Central memory CD8-positive, alpha-beta T cell (primary cell): ENCODE data around the gene TESMIN.

ENCODE experiments used
- ATAC-seq: fragments of 150-1000 bp; cut with Tn5 transposase; replicated peaks from 2 replicates; pipeline ENCODE4 v1.10.0; 2022; ENCODE audit warnings: mild to moderate bottlenecking, moderate FRiP score, moderate number of reproducible peaks; ENCODE audit not compliant: poor library complexity, severe bottlenecking; ENCODE audit errors: extremely low read depth
- DNase-seq, 2 donors: peaks; one replicate each; pipeline ENCODE4 v3.0.0; 2021; ENCODE audit warnings: low spot score in 2 of 2
- H3K27ac Mint-ChIP-seq: one replicate; pipeline ENCODE4 v1.8.0; 2022; ENCODE audit warnings: low read depth, mild to moderate bottlenecking, moderate library complexity, mixed read lengths
- H3K27me3 Mint-ChIP-seq: one replicate; pipeline ENCODE4 v1.8.0; 2022; ENCODE audit warnings: mixed read lengths
- H3K36me3 Mint-ChIP-seq: one replicate; pipeline ENCODE4 v1.8.0; 2022; ENCODE audit warnings: mild to moderate bottlenecking, moderate library complexity, mixed read lengths; ENCODE audit not compliant: insufficient read depth
- H3K4me1 Mint-ChIP-seq: one replicate; pipeline ENCODE4 v1.8.0; 2022; ENCODE audit warnings: mixed read lengths
- H3K4me3 Mint-ChIP-seq: one replicate; pipeline ENCODE4 v1.8.0; 2022; ENCODE audit warnings: mild to moderate bottlenecking, moderate library complexity, mixed read lengths
- H3K9me3 Mint-ChIP-seq: one replicate; pipeline ENCODE4 v1.8.0; 2022; ENCODE audit warnings: mixed read lengths

TESMIN gene

GRCh38 chr11:68692871-68693483 is 58.3 kb downstream of the TESMIN start:
- H3K27ac Mint-ChIP-seq, result no peak overlapping the region
- no peak for ATAC-seq
- H3K9me3 Mint-ChIP-seq, result no peaks in the 10 kb centered on the region
- no peak for DNase-seq
- peaks cover 2% of the 10 kb centered on the region for H3K36me3 Mint-ChIP-seq
- H3K4me1 Mint-ChIP-seq, result peaks cover 17% of the 10 kb centered on the region
- no peak overlapping the region for H3K4me3 Mint-ChIP-seq
- peaks cover 64% of the 10 kb centered on the region for H3K27me3 Mint-ChIP-seq

GRCh38 chr11:68692115-68692514 is 59.2 kb downstream of the TESMIN start:
- Mint-ChIP-seq H3K4me3 (no peak overlapping the region), H3K27ac (no peak overlapping the region), H3K9me3 (no peaks in the 10 kb centered on the region), H3K36me3 (peaks cover 2% of the 10 kb centered on the region), H3K4me1 (peaks cover 17% of the 10 kb centered on the region), H3K27me3 (peaks cover 64% of the 10 kb centered on the region)
- no peak for DNase-seq
- ATAC-seq, result no peak

- no peak for DNase-seq
- Mint-ChIP-seq H3K36me3 (peaks cover 2% of the 10 kb centered on the region), H3K27me3 (peaks cover 65% of the 10 kb centered on the region), H3K4me1 (peaks cover 17% of the 10 kb centered on the region), H3K4me3 (no peak overlapping the region), H3K27ac (peak overlapping the region; percentile 63), H3K9me3 (no peaks in the 10 kb centered on the region)
- no peak for ATAC-seq
These were observed 59.9 kb downstream of the TESMIN start for GRCh38 chr11:68691402-68691784.

GRCh38 chr11:68690671-68691401 is 60.5 kb downstream of the TESMIN start:
- peak in 1 of 2 donors; percentile 11 for DNase-seq
- peaks cover 2% of the 10 kb centered on the region for H3K36me3 Mint-ChIP-seq
- peak overlapping the region; percentile 54 for H3K4me3 Mint-ChIP-seq
- H3K4me1 Mint-ChIP-seq, result peaks cover 17% of the 10 kb centered on the region
- H3K9me3 Mint-ChIP-seq, result no peaks in the 10 kb centered on the region
- peak overlapping the region; percentile 63 for H3K27ac Mint-ChIP-seq
- peak; percentile 86 for ATAC-seq
- peaks cover 65% of the 10 kb centered on the region for H3K27me3 Mint-ChIP-seq

DNA sequence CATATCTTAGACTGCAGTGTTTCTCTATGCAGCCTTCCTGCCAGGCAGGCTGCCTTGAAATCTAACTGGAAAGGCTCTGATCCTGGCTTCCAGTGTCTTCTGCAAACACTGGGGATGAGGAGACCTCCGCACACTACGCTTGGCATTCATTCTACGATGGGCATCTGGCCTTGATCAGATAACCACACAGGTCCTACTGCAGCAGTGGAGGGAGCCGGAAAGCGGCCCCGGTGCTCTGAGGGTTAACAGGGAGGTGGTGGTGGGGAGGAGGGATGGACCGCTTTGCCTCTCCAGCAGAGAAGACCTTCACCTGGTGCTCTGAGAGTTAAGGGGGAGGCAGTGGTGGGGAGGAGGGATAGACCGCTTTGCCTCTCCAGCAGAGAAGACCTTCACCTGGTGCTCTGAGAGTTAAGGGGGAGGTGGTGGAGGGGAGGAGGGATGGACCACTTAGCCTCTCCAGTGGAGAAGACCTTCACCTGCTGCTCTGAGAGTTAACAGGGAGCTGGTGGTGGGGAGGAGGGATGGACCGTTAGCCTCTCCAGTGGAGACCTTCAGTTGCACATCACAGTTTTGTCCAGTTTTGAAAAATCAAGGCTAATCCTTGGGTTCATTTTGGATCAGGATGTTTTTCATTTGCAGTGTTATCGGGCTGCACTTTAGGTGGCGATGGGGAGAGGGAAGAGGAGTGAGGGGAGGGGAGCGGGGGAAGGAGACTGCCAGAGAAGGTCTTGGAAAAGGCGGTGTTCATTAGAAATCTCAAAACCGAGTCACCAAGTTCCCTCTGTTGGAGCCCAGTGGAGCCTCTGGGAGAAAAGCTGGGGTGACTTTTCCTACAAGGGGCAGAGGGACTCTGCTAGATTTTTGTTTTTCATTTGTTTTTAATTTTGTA is 61.3 kb downstream of the TESMIN start:
- Mint-ChIP-seq H3K4me1 (peaks cover 17% of the 10 kb centered on the region), H3K27me3 (peaks cover 64% of the 10 kb centered on the region), H3K9me3 (no peaks in the 10 kb centered on the region), H3K36me3 (peaks cover 2% of the 10 kb centered on the region), H3K27ac (no peak overlapping the region), H3K4me3 (peak overlapping the region; percentile 54)
- ATAC-seq, result no peak
- no peak for DNase-seq

- DNase-seq (no peak), ATAC-seq (no peak)
- Mint-ChIP-seq H3K9me3 (no peaks in the 10 kb centered on the region), H3K27me3 (peaks cover 53% of the 10 kb centered on the region), H3K36me3 (peaks cover 2% of the 10 kb centered on the region), H3K27ac (no peak overlapping the region), H3K4me1 (peaks cover 17% of the 10 kb centered on the region), H3K4me3 (no peak overlapping the region)
These were observed 62.4 kb downstream of the TESMIN start for GRCh38 chr11:68688881-68689280.

- Mint-ChIP-seq H3K4me3 (no peak overlapping the region), H3K27me3 (peaks cover 50% of the 10 kb centered on the region), H3K4me1 (peaks cover 19% of the 10 kb centered on the region), H3K9me3 (no peaks in the 10 kb centered on the region), H3K27ac (no peak overlapping the region), H3K36me3 (peaks cover 2% of the 10 kb centered on the region)
- ATAC-seq, result no peak
- no peak for DNase-seq
These were observed 63.3 kb downstream of the TESMIN start for GRCh38 chr11:68687986-68688385.

- Mint-ChIP-seq H3K36me3 (peaks cover 2% of the 10 kb centered on the region), H3K4me3 (no peak overlapping the region), H3K27me3 (peaks cover 57% of the 10 kb centered on the region), H3K9me3 (no peaks in the 10 kb centered on the region), H3K4me1 (peaks cover 21% of the 10 kb centered on the region), H3K27ac (no peak overlapping the region)
- ATAC-seq (no peak), DNase-seq (no peak)
These were observed 64.0 kb downstream of the TESMIN start for GRCh38 chr11:68687311-68687710.

DNA sequence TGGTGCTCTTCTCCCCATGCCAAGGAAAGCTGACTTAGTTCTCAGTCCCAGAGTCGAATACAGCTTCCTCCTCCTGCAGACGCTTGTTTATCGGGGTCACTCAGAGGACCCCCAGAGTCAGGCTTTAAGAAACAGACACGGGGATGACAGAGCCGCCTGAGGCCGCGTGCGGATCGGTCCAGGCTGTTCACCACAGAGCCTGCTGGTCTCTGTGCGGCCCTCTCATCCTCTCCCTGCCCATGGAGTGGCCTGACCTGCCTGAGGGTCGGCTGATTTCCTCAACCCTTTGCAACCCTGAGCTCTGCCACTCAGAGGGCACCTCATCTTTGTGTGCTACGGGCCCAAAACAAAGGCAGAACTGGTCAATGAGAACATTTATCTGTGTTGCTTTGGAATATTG is 64.8 kb downstream of the TESMIN start:
- Mint-ChIP-seq H3K27me3 (peaks cover 61% of the 10 kb centered on the region), H3K4me1 (peaks cover 20% of the 10 kb centered on the region), H3K36me3 (peaks cover 2% of the 10 kb centered on the region), H3K9me3 (no peaks in the 10 kb centered on the region), H3K4me3 (no peak overlapping the region), H3K27ac (no peak overlapping the region)
- ATAC-seq (no peak), DNase-seq (no peak)

- DNase-seq, result no peak
- Mint-ChIP-seq H3K4me3 (peak overlapping the region; percentile 41), H3K9me3 (no peaks in the 10 kb centered on the region), H3K4me1 (peaks cover 13% of the 10 kb centered on the region), H3K36me3 (no peaks in the 10 kb centered on the region), H3K27ac (no peak overlapping the region), H3K27me3 (peaks cover 55% of the 10 kb centered on the region)
- ATAC-seq, result no peak
These were observed 65.5 kb downstream of the TESMIN start for GRCh38 chr11:68685656-68686380.

DNA sequence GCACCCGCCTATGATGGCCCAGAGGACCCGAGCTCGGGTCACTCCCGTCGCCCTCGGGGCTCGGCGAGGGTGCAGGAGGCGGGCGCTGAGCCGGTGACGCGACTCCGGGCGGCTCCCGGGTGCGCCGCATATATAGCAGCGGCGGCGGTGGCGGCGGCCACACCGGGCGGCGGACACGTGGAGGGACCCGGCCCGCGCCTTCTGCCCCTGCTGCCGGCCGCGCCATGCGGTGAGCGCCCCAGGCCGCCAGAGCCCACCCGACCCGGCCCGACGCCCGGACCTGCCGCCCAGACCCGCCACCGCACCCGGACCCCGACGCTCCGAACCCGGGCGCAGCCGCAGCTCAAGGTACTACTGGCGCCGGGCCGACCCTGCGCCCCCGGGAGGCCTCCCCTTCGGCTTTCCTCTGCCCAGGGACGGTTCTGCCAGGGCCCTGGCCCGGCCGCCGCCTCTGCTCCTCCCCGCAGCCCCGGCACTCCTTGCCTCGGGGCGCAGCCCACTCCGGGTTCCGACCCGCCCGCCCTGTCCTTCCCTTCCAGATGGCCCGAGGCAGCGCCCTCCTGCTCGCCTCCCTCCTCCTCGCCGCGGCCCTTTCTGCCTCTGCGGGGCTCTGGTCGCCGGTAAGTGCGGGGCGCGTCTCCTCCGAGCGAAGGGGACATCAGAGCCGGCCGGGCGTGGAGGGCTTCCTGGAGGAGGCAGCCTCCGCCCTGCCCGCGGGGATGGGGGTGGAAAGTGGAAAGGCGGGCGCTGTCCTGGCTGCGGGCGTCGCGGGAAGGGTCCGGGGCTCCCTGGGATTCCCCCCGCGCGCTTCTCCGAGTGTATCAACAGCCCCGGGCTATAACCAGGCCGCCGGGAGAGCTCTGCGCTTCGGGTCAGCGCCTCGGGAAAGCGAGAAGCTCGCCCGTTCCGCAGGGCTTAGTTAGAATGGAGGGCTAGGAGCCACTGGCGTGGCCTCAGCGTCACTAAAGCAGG is 66.6 kb downstream of the TESMIN start, which contains the start of gene GAL:
Gene GAL, plus strand, starts transcription at position 160 of the 972 bp plus-strand sequence. Its CDS starts 380 bp downstream, at position 540.
- Mint-ChIP-seq H3K4me3 (no peak within 1 kb of the TSS), H3K4me1 (peaks cover 5% of the 10 kb centered on the region), H3K27me3 (peaks cover 55% of the 10 kb centered on the region), H3K27ac (no peak within 1 kb of the TSS), H3K36me3 (no peaks in the 10 kb centered on the region), H3K9me3 (no peaks in the 10 kb centered on the region)
- ATAC-seq, result no peak
- DNase-seq, result no peak
